Transverse colon (tissue), 4 donors: ENCODE measurements around the gene C1QA.

Experiments
- POLR2A ChIP-seq: fragments of 450-650 bp; IDR thresholded peaks from one replicate; pipeline ENCODE4 v1.6.1; 2016; ENCODE audit warnings: antibody characterized with exemption, mild to moderate bottlenecking, moderate library complexity
- POLR2AphosphoS5 ChIP-seq, 3 donors: sonication (generic); formaldehyde crosslinking; IDR thresholded peaks; one replicate each; pipeline ENCODE4 v1.6.1; 2016; ENCODE audit warnings: antibody characterized with exemption in 3 of 3
- TF ChIP-seq, protein P1 (sequence below), 5 experiments: fragments of 200-600 bp in 3 of 5; fragments of 450-650 bp in 2 of 5; sonication (generic) in 3 of 5; IDR thresholded peaks; 1 replicate in 2 of 5; 2 replicates in 3 of 5; pipeline ENCODE4 v1.5.1; 2016 to 2017; ENCODE audit warnings: antibody characterized with exemption in 5 of 5, inconsistent platforms in 3 of 5, mild to moderate bottlenecking in 2 of 5, moderate library complexity in 1 of 5

DNA sequence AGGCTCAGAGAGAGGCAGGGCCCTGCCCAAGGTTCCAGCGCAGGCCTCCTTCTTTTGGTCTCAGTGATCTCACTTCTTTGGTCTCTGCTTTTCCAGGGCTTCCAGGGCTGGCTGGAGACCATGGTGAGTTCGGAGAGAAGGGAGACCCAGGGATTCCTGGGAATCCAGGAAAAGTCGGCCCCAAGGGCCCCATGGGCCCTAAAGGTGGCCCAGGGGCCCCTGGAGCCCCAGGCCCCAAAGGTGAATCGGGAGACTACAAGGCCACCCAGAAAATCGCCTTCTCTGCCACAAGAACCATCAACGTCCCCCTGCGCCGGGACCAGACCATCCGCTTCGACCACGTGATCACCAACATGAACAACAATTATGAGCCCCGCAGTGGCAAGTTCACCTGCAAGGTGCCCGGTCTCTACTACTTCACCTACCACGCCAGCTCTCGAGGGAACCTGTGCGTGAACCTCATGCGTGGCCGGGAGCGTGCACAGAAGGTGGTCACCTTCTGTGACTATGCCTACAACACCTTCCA lies 24.4 kb downstream of the C1QA start:
- TF ChIP-seq POLR2AphosphoS5 (IDR thresholded peaks at IDR 0.05) (no peak), POLR2A (no peak)
- TF ChIP-seq, protein P1, sequence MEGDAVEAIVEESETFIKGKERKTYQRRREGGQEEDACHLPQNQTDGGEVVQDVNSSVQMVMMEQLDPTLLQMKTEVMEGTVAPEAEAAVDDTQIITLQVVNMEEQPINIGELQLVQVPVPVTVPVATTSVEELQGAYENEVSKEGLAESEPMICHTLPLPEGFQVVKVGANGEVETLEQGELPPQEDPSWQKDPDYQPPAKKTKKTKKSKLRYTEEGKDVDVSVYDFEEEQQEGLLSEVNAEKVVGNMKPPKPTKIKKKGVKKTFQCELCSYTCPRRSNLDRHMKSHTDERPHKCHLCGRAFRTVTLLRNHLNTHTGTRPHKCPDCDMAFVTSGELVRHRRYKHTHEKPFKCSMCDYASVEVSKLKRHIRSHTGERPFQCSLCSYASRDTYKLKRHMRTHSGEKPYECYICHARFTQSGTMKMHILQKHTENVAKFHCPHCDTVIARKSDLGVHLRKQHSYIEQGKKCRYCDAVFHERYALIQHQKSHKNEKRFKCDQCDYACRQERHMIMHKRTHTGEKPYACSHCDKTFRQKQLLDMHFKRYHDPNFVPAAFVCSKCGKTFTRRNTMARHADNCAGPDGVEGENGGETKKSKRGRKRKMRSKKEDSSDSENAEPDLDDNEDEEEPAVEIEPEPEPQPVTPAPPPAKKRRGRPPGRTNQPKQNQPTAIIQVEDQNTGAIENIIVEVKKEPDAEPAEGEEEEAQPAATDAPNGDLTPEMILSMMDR (IDR thresholded peaks at IDR 0.05) = no peak
